GM19099 (cell line): ENCODE measurements around the gene ZAR1L.

ENCODE experiments used
- POLR2A ChIP-seq: IDR thresholded peaks from 3 replicates; pipeline ENCODE4 v1.6.1; 2011; ENCODE audit warnings: low read depth; ENCODE audit not compliant: insufficient read length; ENCODE audit errors: extremely low read depth

The ZAR1L gene

GRCh38 chr13:32310134-32310706 is 4.9 kb downstream of the ZAR1L start:
- no peak for TF ChIP-seq POLR2A

DNA sequence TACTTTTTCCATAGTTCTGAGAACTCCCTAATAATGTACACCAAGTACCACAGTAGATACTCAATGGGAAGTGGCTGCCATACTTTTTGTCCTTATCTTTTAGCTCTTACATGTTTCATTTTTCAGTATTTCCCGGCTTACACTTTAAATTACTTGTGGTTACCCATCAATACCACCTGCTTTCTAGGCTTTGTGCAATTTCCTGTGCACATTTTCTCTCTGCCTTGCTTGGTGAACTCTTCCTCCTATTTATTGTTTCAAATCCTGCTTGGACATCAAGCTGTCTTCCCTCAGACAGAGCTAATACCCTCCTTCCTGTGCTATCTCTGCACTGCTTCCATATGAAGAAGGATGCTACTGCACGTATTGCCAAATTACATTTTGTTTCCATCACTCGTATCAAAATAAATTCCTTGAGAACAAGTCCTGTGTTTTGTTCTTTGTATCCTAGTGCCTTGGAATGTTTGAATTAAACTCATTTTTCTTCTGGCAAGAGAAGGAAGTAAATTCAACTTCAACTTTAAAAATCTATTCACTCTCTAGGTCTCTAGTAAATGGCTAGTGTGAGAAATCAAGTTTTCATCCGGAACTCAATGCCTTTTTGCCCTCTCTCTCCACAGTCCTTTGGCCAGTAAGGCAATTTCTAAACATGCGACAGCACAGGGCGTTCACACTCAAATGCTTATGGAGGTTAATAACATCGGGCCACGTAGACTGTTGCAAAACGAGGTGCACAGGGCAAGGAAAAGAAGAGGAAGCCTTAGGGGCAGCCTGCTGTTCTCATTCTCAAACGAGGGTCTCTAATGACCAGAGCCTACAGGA is 5.6 kb downstream of the ZAR1L start:
- TF ChIP-seq POLR2A: no peak

- TF ChIP-seq POLR2A: no peak
These were observed 9.5 kb downstream of the ZAR1L start for GRCh38 chr13:32305646-32306045.

DNA sequence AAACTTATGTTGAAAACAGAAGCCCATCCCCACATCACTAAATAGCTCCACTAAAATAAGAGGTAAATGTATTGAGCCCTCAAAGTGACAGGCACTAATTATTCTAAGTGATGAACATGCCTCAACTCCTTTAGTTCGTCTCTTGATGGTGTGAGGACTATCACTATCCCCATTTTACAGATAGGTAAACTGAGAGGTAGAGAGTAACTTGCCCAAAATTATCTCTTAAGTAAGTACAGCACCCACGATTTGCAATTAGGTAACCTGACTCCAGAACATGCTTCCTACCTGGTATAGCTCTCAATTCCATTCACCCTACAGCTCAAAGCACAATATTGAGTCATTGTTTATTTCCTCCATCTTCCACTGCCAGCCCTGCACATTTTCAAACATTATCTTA is 12.7 kb downstream of the ZAR1L start:
- TF ChIP-seq POLR2A: no peak

DNA sequence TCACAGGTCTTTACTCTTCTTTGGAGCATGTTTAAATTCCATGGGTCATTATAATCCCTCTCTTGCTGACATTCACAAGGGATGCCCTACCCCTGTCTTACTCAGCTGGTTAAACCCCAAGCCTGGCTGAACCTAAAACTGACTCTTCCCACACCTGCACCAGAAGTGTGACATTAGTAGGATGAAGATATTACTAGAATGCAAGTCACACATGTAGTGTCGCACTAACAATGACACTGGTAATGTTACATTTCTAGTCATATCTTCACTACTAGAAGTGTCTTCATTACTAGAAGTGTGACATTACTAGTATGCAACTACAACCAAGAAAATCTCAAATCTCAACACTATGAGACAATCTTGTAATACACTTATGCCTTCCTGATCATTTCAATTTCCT is 14.2 kb downstream of the ZAR1L start:
- no peak for TF ChIP-seq POLR2A

GRCh38 chr13:32300406-32300805 is 14.8 kb downstream of the ZAR1L start:
- TF ChIP-seq POLR2A: no peak

GRCh38 chr13:32299893-32300292 is 15.3 kb downstream of the ZAR1L start:
- TF ChIP-seq POLR2A: no peak

GRCh38 chr13:32298695-32299094 is 16.5 kb downstream of the ZAR1L start:
- no peak for TF ChIP-seq POLR2A

GRCh38 chr13:32297206-32297605 is 18.0 kb downstream of the ZAR1L start:
- no peak for TF ChIP-seq POLR2A

- TF ChIP-seq POLR2A: no peak
These were observed 29.6 kb downstream of the ZAR1L start for GRCh38 chr13:32285633-32285965.

DNA sequence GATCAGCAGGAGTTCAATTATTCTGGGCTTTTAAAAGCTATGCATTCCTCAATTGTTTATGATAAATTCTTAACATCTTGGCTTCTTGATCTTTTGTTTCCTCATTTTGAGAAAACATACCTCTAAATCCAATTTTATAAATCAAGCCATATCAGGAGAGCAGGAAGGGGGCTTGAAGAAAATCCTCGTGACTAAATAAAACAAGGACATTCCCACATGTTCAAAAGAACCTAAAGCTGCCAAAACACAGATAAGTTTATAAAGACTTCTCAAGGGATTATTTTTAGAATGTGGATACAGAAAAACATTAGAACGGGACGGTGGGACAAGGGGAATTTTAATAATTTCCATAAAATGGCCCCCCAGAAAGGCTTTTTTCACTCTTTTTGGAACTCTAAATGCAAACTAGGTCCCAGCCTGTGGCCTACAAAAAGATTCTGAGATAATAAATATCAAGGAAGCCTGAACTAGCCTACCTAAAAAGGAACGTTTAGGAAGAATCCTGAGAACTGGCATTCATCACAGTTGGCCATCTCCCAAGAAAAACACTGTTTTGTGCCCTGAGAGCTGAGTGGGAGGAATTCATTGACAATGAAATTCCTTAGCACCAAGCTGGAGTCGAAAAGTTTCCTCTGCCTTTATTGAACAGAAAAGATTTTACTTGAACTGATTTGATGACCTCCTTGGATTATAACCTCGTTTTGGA is 30.1 kb downstream of the ZAR1L start:
- TF ChIP-seq POLR2A: no peak

DNA sequence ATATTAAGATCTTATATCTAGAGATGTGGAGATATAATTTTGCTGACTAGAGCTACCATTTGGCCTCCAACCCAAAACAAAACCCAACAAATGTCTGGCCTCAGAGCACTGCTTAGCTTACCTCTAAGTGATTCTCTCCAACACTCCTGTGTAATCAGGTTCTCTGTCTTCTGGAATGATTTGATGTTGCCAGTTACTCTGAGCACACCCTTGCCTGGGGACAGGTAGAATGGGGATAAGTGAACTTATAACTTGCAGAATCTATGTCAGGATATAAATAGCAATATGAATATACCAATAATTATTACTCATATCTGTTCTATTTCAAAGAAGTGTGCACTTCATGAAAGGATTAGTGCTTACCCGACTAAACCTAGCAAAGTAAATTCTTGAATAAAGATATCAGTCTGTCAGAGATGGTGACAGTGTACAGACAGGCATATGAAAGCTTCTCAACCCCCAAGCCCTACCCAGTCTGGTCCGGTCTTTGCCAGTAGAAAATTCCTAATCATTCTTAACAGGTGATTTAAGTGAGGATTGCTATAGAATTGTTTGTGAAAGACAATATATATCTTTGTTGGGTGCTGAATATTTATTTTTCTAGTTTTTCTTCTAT is 33.0 kb downstream of the ZAR1L start:
- no peak for TF ChIP-seq POLR2A

- TF ChIP-seq POLR2A: no peak
These were observed 34.1 kb downstream of the ZAR1L start for GRCh38 chr13:32281096-32281495.

- TF ChIP-seq POLR2A: no peak
These were observed 36.7 kb downstream of the ZAR1L start for GRCh38 chr13:32278426-32278825.

- no peak for TF ChIP-seq POLR2A
These were observed 37.3 kb downstream of the ZAR1L start for GRCh38 chr13:32277839-32278238.
